NCI-H748 (cell line): ENCODE measurements around the gene NUP93.

Experiments
- DNase-seq: peaks from one replicate; lab custom pipeline; 2025; ENCODE audit not compliant: unreplicated experiment; lab: John Stamatoyannopoulos, UW

NUP93 gene

DNA sequence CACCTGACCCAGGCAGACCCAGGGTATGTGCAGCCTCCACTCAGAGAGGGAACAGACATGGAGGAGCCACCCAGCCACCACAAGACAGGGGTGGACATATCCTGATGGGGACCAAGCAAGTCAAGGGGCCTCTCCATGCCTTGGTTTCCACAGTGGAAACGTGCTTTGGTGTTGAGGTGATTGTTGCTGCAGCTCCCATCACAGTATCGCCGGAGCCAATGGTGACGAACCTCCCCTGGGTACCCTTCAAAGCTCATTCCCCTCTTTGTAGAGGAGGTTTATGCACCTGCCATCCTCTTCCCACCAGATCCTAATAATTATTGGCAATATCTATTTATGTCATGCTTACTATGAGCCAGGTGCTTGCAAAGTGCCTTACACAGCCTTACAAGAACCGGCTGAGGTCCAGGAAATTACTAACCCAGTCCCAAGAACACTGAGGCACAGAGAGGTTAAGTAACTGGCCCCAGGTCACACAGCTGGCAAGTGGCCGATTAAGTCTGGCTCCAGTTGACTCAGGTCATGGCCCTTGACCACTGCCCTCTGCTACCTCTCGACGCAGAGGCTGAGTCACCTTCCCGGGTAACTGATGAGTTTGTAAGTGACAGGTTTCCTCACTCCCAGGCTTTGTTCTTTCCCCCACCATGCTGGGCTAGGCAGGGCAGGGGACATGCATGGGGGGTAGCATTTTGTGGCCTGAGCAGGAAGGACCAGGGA lies 155.7 kb downstream of the NUP93 start:
- DNase-seq, result no peak

DNA sequence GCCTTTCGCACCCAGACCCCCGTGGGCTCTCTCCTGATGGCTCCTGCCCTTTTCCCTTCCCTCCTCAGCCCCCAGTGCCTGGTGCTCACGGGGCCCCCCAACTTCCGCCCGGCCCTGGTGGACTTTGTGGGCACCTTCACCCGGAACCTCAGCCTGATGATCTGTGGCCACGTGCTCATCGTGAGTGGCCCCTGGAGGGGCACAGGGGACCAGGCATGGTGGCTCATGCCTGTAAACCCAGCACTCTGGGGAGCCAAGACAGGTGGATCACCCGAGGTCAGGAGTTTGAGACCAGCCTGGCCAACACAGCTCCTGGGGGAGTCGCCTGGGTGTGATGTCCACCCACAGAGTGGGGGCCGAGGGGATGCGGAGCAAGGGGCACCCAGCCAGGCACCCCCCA lies 156.4 kb downstream of the NUP93 start:
- no peak for DNase-seq

GRCh38 chr16:56886826-56887225 lies 156.9 kb downstream of the NUP93 start:
- DNase-seq, result no peak

DNA sequence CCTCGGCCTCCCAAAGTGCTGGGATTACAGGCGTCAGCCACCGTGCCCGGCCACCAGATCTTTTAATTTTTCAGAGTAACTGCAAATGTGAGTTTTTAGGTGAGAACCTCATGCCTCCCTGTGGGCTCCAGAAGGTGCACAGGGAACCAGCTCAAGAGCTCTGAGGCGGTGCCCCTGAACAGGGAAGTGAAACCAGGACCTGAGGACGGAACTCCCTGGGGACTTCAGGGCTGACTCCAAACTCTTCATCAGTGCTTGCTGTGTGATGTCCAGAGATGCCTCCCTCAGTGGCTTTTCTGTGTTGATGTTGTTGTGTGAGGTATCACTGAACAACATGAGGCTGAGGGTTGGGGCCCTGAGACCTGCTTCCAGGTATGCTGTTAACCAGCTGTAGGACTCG lies 158.9 kb downstream of the NUP93 start:
- DNase-seq, result no peak

GRCh38 chr16:56889206-56889605 lies 159.3 kb downstream of the NUP93 start:
- no peak for DNase-seq

- DNase-seq, result no peak
Observed at GRCh38 chr16:56891685-56892084, 161.8 kb downstream of the NUP93 start.

GRCh38 chr16:56892705-56893104 lies 162.8 kb downstream of the NUP93 start:
- DNase-seq, result no peak

DNA sequence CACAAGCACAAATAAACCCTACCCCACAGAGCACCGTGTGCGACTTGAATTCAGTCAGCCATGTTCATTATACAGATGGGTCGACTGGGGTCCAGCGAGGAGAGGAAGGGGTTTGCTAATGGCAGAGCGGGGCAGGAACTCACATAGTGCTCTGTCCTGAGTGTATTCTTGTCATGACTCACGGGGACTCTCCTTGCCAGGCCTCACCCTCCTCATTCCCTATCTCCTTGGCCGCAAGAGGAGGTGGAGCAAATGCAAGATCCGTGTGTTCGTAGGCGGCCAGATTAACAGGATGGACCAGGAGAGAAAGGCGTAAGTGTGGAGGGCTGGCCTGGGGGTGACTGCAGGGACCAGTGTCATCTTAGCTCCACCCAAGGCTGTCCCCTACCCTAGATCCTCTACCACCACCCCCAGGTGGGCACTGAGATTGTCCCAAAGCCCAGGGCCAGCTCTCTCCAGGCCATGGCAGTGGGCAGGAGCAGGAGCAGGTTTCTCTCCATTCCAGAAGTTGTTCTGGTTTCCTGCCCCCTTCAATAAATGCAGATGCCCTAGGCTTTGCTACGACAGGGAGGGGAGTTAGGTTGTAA lies 164.5 kb downstream of the NUP93 start:
- no peak for DNase-seq

DNA sequence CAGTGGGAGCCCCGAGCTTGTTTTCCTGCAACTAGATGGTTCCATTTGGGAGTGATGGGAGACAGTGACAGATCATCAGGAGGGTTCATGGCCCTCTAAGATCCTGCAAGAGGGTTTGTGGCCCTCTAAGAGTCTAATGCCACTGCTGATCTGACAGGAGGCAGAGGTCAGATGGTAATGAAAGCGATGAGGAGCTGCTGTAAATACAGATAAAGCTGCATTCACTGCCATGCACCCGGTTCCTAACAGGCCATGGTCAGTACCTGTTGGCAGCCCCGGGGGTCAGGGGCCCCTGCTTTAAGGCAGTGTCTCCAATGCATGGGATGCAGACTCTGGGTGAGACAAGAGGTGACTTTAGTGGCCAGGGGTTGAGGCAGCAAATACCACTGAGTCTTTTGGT lies 165.9 kb downstream of the NUP93 start:
- no peak for DNase-seq

DNA sequence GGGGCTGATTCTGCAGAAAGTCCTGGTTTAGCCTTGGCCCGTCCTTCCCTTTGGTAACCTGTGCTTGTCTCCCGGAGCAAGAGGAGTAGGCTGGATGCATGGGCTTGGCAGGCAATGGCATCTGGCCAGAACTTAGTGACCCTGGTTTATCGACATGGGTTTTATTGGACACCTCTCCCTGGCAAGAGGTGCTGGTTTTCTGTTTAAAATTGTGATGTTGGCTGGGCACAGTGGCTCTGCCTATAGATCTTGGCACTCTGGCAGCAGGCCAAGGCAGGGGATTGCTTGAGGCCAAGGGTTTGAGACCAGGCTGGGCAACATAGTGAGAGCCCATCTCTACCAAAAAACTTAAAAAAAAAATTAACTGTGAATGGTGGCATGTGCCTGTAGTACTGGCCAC lies 166.3 kb downstream of the NUP93 start:
- DNase-seq, result no peak

GRCh38 chr16:56897026-56897799 lies 167.3 kb downstream of the NUP93 start:
- DNase-seq, result no peak

DNA sequence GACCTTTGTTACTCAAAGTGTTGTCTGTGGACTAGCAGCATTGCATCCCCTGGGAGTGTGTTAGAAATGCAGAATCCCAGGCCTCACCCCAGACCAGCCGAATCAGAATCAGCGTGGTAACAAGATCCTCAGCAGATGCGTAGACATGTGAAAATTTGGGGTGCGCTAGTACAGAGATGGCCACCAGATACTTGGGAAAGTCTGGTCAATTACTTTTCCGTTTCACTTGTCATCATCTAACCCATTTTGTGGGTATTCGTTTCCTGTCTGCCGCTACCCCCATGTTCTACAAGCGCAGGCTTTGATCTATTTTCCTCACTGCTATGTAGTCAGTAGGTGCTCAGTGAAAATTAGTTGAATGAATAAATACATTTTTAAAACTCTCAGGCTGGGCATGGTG lies 168.9 kb downstream of the NUP93 start:
- DNase-seq, result no peak
